GM19328 (cell line): Measurements from ENCODE around the gene UBE3C.

ENCODE experiments used
- ATAC-seq: cut with Tn5 transposase; IDR thresholded peaks from one replicate; pipeline ENCODE4 v1.9.1; 2021; ENCODE audit warnings: mild to moderate bottlenecking, moderate library complexity; ENCODE audit not compliant: unreplicated experiment

UBE3C gene

GRCh38 chr7:157282141-157282801 lies 143.5 kb downstream of the UBE3C start:
- ATAC-seq, result no peak

GRCh38 chr7:157284229-157285014 lies 145.7 kb downstream of the UBE3C start:
- ATAC-seq, result no peak

GRCh38 chr7:157291404-157292080 lies 152.8 kb downstream of the UBE3C start:
- no peak for ATAC-seq

- ATAC-seq, result no peak
Measured at GRCh38 chr7:157292258-157292657, 153.5 kb downstream of the UBE3C start.

GRCh38 chr7:157292770-157293412 lies 154.2 kb downstream of the UBE3C start:
- no peak for ATAC-seq

GRCh38 chr7:157293413-157293788 lies 154.7 kb downstream of the UBE3C start:
- ATAC-seq, result no peak

DNA sequence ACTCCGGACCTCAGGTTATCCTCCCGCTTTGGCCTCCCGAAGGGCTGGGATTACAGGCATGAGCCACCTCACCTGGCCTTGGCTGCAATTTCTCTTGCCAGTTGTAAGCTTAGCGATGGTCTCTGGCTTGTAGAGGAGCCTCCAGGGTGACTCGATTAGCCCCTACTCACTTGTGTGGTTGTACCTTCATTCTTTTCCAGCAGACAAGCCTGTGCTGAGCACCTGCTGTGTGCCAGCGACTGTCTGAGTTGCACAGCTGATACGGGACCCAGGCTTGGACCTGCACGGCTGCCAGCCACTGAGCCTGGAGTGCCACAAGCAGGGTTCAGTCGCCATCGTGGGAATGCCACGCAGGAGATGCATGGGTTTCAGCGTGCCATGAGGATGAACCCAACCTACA lies 156.0 kb downstream of the UBE3C start:
- ATAC-seq, result no peak

DNA sequence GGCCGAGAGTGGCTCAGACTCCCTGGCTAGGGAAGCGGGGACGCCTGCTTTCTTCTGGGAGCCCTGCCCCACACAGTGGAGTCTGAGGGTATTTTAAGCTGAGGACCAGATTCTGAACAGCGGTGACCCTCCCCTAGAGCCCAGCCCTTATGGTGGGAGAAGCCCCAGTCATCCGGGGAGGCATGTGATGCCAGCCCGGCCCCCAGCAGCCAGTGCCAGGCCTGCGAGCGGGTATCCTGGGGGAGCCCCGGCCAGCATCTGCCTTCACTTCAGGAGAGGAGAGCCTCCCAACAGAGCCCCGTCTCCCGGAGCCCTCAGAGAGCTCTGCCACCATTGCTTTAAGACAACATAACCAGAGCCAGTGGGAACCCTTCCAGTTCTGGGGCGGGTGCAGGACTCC lies 156.6 kb downstream of the UBE3C start:
- no peak for ATAC-seq

DNA sequence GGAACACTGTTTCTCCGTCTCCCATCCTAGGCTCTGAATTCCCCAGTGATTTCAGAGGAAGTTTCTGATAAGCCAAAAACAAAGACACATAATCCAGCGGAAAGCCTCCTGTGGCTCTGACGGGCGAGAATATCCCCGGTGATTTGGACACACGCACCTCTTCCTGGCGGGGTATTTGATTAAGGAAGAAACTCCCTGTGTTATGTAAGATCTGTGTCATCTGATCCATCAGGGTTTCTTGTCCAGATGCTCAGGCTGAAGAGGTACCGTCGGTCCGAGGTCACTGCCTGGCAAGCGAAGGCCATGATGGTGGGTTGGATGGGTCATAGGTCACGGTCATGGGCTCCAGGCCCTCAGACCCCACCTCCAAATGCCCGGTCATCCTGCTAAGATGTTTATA lies 158.5 kb downstream of the UBE3C start:
- no peak for ATAC-seq

- ATAC-seq, result no peak
Measured at GRCh38 chr7:157299317-157299612, 160.5 kb downstream of the UBE3C start.

GRCh38 chr7:157299613-157300368 lies 161.1 kb downstream of the UBE3C start:
- ATAC-seq, result no peak

GRCh38 chr7:157300369-157300825 lies 161.7 kb downstream of the UBE3C start:
- ATAC-seq, result no peak

DNA sequence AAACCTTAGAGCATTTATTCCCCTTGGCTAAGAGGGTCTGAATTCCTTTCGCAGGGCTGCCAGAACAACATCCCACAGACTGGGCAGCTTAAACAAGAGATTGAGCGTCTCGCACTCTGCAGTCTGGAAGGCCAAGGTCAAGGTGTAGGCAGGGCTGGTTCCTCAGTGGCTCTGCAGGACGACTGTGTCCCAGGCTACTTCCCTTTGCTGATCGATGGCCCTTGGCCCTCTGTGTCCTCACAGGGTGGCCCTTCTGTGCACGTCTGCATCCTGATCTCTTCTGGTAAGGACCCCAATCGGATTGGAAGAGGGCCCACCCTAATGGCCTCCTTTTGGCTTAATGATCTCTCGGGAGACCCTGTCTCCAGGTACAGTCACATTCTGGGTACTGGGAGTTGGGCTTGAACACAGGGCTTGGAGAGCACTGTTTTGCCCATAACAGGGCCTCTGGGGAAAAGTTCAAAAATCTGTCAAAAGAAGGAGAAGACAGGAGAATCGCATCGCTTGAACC lies 162.9 kb downstream of the UBE3C start:
- no peak for ATAC-seq

DNA sequence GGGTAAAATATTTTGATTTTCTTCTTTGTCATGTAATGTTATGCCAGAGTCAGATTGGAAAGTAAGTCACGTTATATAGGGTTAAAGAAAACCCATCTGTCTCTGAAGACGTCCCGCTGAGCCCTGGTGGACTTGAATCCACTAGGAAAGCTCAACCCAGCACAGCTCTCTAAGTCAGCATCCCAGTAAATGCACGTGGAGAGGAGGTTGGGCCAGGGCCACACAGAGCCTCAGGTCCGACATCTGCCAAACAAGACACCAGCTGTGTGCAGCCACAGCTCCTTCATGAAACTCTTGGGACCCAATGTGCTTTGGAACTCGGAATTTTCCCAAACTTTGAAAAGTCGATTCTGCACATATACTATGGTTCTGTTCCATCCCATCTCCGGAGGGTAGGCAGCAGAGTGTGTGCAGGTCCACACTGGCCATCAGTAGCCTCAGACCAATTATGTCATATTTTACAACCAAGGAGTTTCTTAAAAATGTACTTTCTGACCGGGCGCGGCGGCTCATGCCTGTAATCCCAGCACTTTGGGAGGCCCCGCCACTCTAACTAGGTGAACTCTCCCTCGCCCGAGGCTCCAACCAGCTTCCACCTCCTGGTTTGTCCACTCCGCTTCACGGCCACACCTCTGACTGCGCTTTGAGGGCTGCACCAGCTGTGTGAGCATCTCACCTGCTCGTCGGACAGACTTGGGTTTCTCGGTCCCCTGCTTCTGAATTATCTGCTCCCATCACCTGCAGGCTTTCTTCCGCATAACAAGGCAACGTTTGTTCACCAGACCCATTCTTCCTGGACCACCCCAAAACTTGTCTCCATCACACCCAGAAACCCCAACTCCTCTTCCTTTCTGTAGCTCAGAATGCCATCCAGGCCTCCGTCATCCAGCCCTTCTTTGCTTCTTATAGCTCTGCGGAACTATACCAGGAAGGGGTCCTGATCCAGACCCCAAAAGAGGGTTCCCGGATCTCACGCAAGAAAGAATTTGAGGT lies 168.4 kb downstream of the UBE3C start:
- no peak for ATAC-seq

DNA sequence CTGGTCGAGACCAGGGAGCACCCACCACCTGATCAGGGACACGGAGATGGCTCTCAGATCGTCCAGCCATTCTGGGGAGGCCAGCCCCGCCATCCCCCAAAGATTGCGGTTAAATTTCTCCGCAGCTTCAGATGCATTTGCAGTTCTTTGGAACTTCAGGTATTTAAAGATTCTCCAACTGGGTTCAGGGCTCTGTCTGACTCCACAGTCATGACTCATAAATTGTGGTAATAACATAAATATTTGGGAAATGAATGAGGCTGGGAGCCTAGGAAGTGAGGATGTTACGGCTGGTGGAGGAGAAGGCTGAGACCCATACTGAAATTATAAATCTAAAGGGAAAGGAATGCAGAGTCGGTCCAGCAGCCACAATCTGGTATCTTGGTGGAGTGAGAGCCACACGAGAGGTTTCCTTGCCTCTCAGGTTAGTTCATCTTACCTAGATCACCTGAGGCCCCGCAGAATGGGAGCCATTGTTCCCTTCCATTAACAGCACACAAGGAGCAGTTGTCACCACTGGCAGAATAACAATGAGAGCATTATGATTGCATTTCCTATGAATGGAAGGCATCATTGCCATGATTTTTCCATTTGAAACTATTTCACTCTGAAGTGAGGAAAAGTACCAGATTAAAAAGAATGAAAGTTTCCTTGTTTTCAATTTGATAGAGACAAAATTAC lies 171.4 kb downstream of the UBE3C start:
- no peak for ATAC-seq

DNA sequence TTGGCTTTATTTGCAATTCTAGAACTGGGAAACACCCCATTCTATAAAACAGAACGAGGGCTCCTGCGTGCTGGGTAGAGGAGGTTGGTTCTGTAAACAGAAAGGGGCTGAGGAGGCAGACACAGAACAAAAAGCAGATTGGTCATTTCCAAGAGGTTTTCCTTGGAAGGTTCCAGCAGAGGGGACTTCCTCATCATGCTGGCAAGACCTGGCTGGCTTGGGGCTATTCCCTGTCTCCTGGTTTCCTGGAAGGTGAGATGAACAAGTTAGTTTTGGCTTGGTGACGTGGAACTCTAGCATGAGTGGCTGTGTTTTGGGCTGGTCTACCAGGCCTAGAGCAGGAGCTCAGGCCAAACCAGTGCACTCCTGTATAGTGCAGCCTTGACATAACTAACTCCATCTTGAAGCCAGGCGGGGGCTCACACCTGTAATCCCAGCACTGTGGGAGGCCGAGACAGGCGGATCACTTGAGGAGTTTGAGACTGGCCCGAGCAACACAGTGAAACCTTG lies 172.0 kb downstream of the UBE3C start:
- no peak for ATAC-seq

GRCh38 chr7:157312941-157313340 lies 174.2 kb downstream of the UBE3C start:
- no peak for ATAC-seq

- ATAC-seq, result no peak
Measured at GRCh38 chr7:157313645-157314044, 174.9 kb downstream of the UBE3C start.
